Measurements from ENCODE around the gene TNFRSF21. TPM values are rescaled to one million over a fixed set of nuclear protein-coding genes. Genes with fewer than 3 reads are reported as not detected.

TNFRSF21 gene
- total and polyA plus RNA-seq, 2 of the 8 experiments (the other 6 are each of a cell fraction or from before 2014, with no cell fraction given), result 16.4 to 52.7 TPM

- Histone ChIP-seq H4K20me1 (replicated peaks in 1 of 2; ENCODE audit: control insufficient read depth in 1 of 2, insufficient read depth in 2 of 2, low read length in 2 of 2) (no peaks in the 10 kb centered on the region), H3K4me1 (replicated peaks in 1 of 4; ENCODE audit: control insufficient read depth in 3 of 4, insufficient read depth in 4 of 4, low read length in 3 of 4) (no peaks in the 10 kb centered on the region), H3K9ac (replicated peaks in 1 of 4; ENCODE audit: extremely low read depth in 1 of 4, low read depth in 3 of 4, low read length in 3 of 4) (no peak overlapping the region), H2AFZ (ENCODE audit: low read length) (no peak overlapping the region), H3K23ac (ENCODE audit: insufficient read length) (no peak overlapping the region), H2BK5ac (ENCODE audit: low read depth, low read length) (no peak overlapping the region), H4K5ac (ENCODE audit: insufficient read length, low read depth, low read length) (no peak overlapping the region), H3K4ac (replicated peaks; ENCODE audit: insufficient read length, low read depth, low read length) (no peak overlapping the region), H3K56ac (replicated peaks; ENCODE audit: insufficient read length, low read depth, low read length) (no peak overlapping the region), H3K23me2 (ENCODE audit: low read depth, low read length) (no peaks in the 10 kb centered on the region), H3K9me3 (ENCODE audit: insufficient read depth in 2 of 2, low read depth in 1 of 2, low read length in 1 of 2) (no peaks in the 10 kb centered on the region), H2BK20ac (ENCODE audit: low read length) (no peak overlapping the region), H2BK120ac (replicated peaks; ENCODE audit: low read depth, low read length) (no peak overlapping the region), H3K4me3 (ENCODE audit: extremely low read depth in 1 of 4, insufficient read depth in 2 of 4, low read depth in 3 of 4, low read length in 4 of 4) (no peak overlapping the region), H4K91ac (replicated peaks; ENCODE audit: insufficient read length, low read length) (no peak overlapping the region), H3K14ac (ENCODE audit: insufficient read length) (no peak overlapping the region), H3K27me3 (replicated peaks in 1 of 4; ENCODE audit: control insufficient read depth in 3 of 4, extremely low read depth in 1 of 4, insufficient read depth in 3 of 4, low read length in 3 of 4) (no peaks in the 10 kb centered on the region), H2BK12ac (ENCODE audit: low read depth, low read length) (no peak overlapping the region), H3K79me1 (ENCODE audit: low read depth, low read length) (no peaks in the 10 kb centered on the region), H4K8ac (ENCODE audit: extremely low read depth, insufficient read depth, low read length) (no peak overlapping the region), H3K4me2 (ENCODE audit: insufficient read depth in 1 of 2, low read depth in 2 of 2, low read length in 2 of 2) (no peak overlapping the region), H3K79me2 (ENCODE audit: control insufficient read depth in 1 of 2, insufficient read depth in 2 of 2, low read length in 2 of 2) (no peaks in the 10 kb centered on the region), H2AK5ac (ENCODE audit: low read depth, low read length) (no peak overlapping the region), H3K27ac (ENCODE audit: low read depth, low read length) (no peak overlapping the region), H3K36me3 (ENCODE audit: control insufficient read depth in 2 of 4, insufficient read depth in 4 of 4, low read length in 3 of 4) (no peaks in the 10 kb centered on the region), H2BK15ac (ENCODE audit: low read length) (no peak overlapping the region), H3K18ac (ENCODE audit: extremely low read depth, low read length) (no peak overlapping the region)
- ChIA-PET POLR2A (ENCODE audit: partially characterized antibody) (no interaction called here), CTCF (ENCODE audit: partially characterized antibody) (interaction anchor here (0.9 to 2.0 kb wide), 2 partner anchors 10 to 92 kb away, joined by 3 to 6 read pairs; partner anchors contain the start of gene TNFRSF21)
- DNase-seq (ENCODE audit: low read depth in 1 of 2, low spot score in 2 of 2) (no peak), FAIRE-seq (no peak)
- TF ChIP-seq RNF2 (IDR thresholded peaks at IDR 0.05; ENCODE audit: borderline replicate concordance, low read depth, low read length, missing control alignments, poor library complexity, severe bottlenecking) (no peak), SRF (IDR thresholded peaks at IDR 0.05; ENCODE audit: low read depth, low read length) (no peak), TEAD4 (IDR thresholded peaks at IDR 0.05; ENCODE audit: low read depth, low read length) (no peak), SAP30 (IDR thresholded peaks at IDR 0.05; ENCODE audit: insufficient read depth, insufficient replicate concordance, low read length) (no peak), SP2 (IDR thresholded peaks at IDR 0.05; ENCODE audit: low read length) (no peak), NANOG (IDR thresholded peaks at IDR 0.05; ENCODE audit: insufficient read depth, low read depth, low read length, poor library complexity, severe bottlenecking) (no peak)
- 85% methylated on average over 3 of the region's 3 CpGs; no CpG with 5 or more reads in 1 of the 2 experiments for WGBS, 2 experiments (ENCODE audit: extremely low coverage in 1 of 2, insufficient coverage in 1 of 2, insufficient read length in 1 of 2, insufficient replicate concordance in 2 of 2, low coverage in 1 of 2, low lambda C conversion rate in 2 of 2, missing lambda C conversion rate in 1 of 2)
These were observed 9.7 kb upstream of the TNFRSF21 start for GRCh38 chr6:47319382-47319781.
